ENCODE measurements around the gene CORO6. TPM values are rescaled to one million over a fixed set of nuclear protein-coding genes. Genes with fewer than 3 reads are reported as not detected.

Gene CORO6
- total and polyA plus RNA-seq, 2 of the 13 experiments (the other 11 are each of a cell fraction or from before 2014, with no cell fraction given) = 0.42 to 0.82 TPM

DNA sequence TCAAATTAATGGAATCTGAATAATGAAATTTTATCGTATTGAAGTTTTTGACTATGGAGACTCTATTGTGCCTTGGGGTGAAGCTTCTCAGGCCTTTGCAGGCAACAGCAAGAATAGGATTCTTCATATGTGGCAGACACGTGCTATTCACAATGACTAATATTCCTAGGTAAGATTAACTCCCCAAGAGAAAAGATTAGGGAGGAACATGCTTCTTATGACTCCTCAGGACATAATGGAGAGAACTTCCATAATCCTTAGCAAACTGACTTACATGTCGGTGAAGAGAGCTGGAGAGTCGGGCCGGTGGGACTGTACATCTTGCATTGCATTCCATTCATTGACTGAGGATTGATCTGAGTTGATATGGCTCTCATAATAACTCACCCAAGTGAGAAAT lies 48.9 kb upstream of the CORO6 start (continued):
- TF ChIP-seq, protein P1, sequence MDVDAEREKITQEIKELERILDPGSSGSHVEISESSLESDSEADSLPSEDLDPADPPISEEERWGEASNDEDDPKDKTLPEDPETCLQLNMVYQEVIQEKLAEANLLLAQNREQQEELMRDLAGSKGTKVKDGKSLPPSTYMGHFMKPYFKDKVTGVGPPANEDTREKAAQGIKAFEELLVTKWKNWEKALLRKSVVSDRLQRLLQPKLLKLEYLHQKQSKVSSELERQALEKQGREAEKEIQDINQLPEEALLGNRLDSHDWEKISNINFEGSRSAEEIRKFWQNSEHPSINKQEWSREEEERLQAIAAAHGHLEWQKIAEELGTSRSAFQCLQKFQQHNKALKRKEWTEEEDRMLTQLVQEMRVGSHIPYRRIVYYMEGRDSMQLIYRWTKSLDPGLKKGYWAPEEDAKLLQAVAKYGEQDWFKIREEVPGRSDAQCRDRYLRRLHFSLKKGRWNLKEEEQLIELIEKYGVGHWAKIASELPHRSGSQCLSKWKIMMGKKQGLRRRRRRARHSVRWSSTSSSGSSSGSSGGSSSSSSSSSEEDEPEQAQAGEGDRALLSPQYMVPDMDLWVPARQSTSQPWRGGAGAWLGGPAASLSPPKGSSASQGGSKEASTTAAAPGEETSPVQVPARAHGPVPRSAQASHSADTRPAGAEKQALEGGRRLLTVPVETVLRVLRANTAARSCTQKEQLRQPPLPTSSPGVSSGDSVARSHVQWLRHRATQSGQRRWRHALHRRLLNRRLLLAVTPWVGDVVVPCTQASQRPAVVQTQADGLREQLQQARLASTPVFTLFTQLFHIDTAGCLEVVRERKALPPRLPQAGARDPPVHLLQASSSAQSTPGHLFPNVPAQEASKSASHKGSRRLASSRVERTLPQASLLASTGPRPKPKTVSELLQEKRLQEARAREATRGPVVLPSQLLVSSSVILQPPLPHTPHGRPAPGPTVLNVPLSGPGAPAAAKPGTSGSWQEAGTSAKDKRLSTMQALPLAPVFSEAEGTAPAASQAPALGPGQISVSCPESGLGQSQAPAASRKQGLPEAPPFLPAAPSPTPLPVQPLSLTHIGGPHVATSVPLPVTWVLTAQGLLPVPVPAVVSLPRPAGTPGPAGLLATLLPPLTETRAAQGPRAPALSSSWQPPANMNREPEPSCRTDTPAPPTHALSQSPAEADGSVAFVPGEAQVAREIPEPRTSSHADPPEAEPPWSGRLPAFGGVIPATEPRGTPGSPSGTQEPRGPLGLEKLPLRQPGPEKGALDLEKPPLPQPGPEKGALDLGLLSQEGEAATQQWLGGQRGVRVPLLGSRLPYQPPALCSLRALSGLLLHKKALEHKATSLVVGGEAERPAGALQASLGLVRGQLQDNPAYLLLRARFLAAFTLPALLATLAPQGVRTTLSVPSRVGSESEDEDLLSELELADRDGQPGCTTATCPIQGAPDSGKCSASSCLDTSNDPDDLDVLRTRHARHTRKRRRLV (CRISPR knock-in tag; IDR thresholded peaks at IDR 0.05) = no peak
- TF ChIP-seq, protein P2, sequence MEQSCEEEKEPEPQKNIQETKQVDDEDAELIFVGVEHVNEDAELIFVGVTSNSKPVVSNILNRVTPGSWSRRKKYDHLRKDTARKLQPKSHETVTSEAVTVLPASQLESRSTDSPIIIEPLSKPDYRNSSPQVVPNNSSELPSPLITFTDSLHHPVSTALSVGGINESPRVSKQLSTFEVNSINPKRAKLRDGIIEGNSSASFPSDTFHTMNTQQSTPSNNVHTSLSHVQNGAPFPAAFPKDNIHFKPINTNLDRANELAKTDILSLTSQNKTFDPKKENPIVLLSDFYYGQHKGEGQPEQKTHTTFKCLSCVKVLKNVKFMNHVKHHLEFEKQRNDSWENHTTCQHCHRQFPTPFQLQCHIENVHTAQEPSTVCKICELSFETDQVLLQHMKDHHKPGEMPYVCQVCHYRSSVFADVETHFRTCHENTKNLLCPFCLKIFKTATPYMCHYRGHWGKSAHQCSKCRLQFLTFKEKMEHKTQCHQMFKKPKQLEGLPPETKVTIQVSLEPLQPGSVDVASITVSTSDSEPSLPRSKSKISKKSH (CRISPR knock-in tag; IDR thresholded peaks at IDR 0.05; ENCODE audit: borderline replicate concordance) = no peak
- TF ChIP-seq, protein P3, sequence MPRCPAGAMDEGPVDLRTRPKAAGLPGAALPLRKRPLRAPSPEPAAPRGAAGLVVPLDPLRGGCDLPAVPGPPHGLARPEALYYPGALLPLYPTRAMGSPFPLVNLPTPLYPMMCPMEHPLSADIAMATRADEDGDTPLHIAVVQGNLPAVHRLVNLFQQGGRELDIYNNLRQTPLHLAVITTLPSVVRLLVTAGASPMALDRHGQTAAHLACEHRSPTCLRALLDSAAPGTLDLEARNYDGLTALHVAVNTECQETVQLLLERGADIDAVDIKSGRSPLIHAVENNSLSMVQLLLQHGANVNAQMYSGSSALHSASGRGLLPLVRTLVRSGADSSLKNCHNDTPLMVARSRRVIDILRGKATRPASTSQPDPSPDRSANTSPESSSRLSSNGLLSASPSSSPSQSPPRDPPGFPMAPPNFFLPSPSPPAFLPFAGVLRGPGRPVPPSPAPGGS (CRISPR knock-in tag; IDR thresholded peaks at IDR 0.05) = no peak
- TF ChIP-seq ZC3H4 (CRISPR knock-in tag; IDR thresholded peaks at IDR 0.05; ENCODE audit: borderline replicate concordance) = no peak

DNA sequence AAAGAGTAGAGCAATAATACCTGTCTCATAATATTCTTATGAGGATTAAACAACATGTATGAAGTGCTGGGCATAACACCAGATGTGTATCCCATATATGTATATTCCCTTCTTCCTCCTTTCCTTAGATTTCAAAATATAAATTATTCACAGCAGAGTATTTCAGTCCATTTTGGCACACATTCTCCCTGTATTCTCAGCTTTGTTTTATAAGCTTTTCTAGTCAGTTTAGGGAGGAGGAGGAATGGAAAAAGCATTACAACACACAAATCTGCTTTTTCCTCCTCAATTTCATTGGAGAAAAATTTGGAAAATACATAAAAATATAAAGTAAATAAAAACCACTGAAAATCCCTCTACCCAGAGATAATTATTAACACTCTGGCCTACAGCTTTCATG lies 46.6 kb upstream of the CORO6 start:
- ChIA-PET POLR2A (no interaction called here), CTCF (ENCODE audit: low intra/inter-chr PET ratio, low total read pairs) (no interaction called here)
- in situ Hi-C loops (cut with HindIII; ENCODE audit: extremely low pct_ligation_motif_present, low pct_unique_long_range_greater_than_20kb) (no loop called here), intact Hi-C loops (cut with micrococcal nuclease; ENCODE audit: unreplicated experiment) (no loop called here)
- H3K79me2 ChIP-seq (ENCODE audit: insufficient read depth, low read length) = no peaks in the 10 kb centered on the region
- peaks cover 3 to 6% of the 10 kb centered on the region in 2 experiments for H3K36me3 ChIP-seq (replicated peaks in 1 of 2; ENCODE audit: control insufficient read depth in 1 of 2, insufficient read depth in 2 of 2, low read length in 2 of 2)
- no peaks in the 10 kb centered on the region for H3K4me1 ChIP-seq (ENCODE audit: insufficient read depth, low read length)
- BruUV-seq (replicated peaks) = no TSS peak
- no peaks in the 10 kb centered on the region for H3K9me3 ChIP-seq (ENCODE audit: low read length)
- H3K27ac ChIP-seq (ENCODE audit: extremely low read length, insufficient read depth, low read length) = no peak overlapping the region
- H3K9ac ChIP-seq (ENCODE audit: insufficient read depth, low read depth, low read length) = no peak overlapping the region
- H2AFZ ChIP-seq (ENCODE audit: low read length) = no peak overlapping the region
- no peak for ATAC-seq
- FAIRE-seq = no peak
- no peak overlapping the region for H3K4me3 ChIP-seq (replicated peaks in 1 of 3; ENCODE audit: insufficient read depth in 1 of 3, low read depth in 2 of 3, low read length in 3 of 3)
- no peak overlapping the region for H3K4me2 ChIP-seq (ENCODE audit: low read depth, low read length)
- H4K20me1 ChIP-seq (ENCODE audit: insufficient read depth, low read length) = no peaks in the 10 kb centered on the region
- no peaks in the 10 kb centered on the region for H3K27me3 ChIP-seq (ENCODE audit: control insufficient read depth in 1 of 2, insufficient read depth in 2 of 2, low read length in 2 of 2)
- no peak for DNase-seq (ENCODE audit: low spot score)
- TF ChIP-seq CREM (IDR thresholded peaks at IDR 0.05) (no peak), CREM (CRISPR knock-in tag; IDR thresholded peaks at IDR 0.05) (no peak)
- TF ChIP-seq, protein P2 (CRISPR knock-in tag; IDR thresholded peaks at IDR 0.05; ENCODE audit: borderline replicate concordance) = no peak
- TF ChIP-seq, protein P4, sequence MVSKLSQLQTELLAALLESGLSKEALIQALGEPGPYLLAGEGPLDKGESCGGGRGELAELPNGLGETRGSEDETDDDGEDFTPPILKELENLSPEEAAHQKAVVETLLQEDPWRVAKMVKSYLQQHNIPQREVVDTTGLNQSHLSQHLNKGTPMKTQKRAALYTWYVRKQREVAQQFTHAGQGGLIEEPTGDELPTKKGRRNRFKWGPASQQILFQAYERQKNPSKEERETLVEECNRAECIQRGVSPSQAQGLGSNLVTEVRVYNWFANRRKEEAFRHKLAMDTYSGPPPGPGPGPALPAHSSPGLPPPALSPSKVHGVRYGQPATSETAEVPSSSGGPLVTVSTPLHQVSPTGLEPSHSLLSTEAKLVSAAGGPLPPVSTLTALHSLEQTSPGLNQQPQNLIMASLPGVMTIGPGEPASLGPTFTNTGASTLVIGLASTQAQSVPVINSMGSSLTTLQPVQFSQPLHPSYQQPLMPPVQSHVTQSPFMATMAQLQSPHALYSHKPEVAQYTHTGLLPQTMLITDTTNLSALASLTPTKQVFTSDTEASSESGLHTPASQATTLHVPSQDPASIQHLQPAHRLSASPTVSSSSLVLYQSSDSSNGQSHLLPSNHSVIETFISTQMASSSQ (IDR thresholded peaks at IDR 0.05; ENCODE audit: low read depth) = no peak
- TF ChIP-seq, protein P4 (CRISPR knock-in tag; IDR thresholded peaks at IDR 0.05; ENCODE audit: borderline replicate concordance) = no peak
